Type B pancreatic cell (in vitro differentiated cells): ENCODE results near the gene PEX10. TPM values are rescaled to one million over a fixed set of nuclear protein-coding genes. Genes with fewer than 3 reads are reported as not detected.

Source experiments
- DNase-seq: peaks from one replicate; pipeline ENCODE4 v3.0.0; 2021; ENCODE audit warnings: mixed read lengths; ENCODE audit not compliant: unreplicated experiment; ENCODE audit errors: extremely low spot score
- H3K27ac Mint-ChIP-seq: 2 replicates; pipeline ENCODE4 v1.8.0; 2021; ENCODE audit warnings: mild to moderate bottlenecking, mixed read lengths
- H3K27me3 Mint-ChIP-seq: 2 replicates; pipeline ENCODE4 v1.8.0; 2021; ENCODE audit warnings: mixed read lengths
- H3K36me3 Mint-ChIP-seq: 2 replicates; pipeline ENCODE4 v1.8.0; 2021; ENCODE audit warnings: mixed read lengths
- H3K4me1 Mint-ChIP-seq: one replicate; pipeline ENCODE4 v1.8.0; 2021; ENCODE audit warnings: mixed read lengths; ENCODE audit not compliant: unreplicated experiment
- H3K4me3 Mint-ChIP-seq: 2 replicates; pipeline ENCODE4 v1.8.0; 2021; ENCODE audit warnings: mild to moderate bottlenecking, mixed read lengths
- H3K9me3 Mint-ChIP-seq: 2 replicates; pipeline ENCODE4 v1.8.0; 2021; ENCODE audit warnings: mixed read lengths
- total RNA-seq: library from RNA; stranded (reverse); gene quantifications from 2 replicates; pipeline ENCODE4 v1.2.1, GENCODE V29; 2021; ENCODE audit warnings: low replicate concordance
- TF ChIP-seq, protein P1 (sequence below): fragments of 200-600 bp; sonication (generic); conservative IDR thresholded peaks from 2 replicates; pipeline ENCODE4 v1.5.0; 2021; ENCODE audit warnings: antibody characterized with exemption, mild to moderate bottlenecking

Gene PEX10
- total RNA-seq, 1 donor from 2014 or later = 27.3 TPM

DNA sequence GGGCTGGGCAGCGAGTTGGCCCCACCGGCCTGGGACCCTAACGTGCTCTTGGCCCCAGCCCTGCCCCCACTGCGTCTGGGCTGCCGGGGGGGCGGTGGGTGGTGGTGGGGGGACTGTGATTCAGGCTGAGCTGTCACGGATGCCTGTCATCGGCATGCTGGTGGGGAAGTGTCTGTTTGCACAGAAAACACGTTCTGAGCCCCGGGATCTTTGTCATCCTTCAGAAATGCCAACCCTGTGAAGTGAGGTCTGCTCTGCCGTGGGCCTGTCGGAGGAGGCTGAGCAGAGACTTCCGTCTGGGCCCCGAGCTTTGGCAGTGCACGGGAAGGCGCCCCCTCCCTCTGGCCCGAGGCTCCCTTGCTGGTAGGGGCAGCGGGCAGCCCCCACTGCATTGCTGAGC lies 39.4 kb upstream of the PEX10 start:
- DNase-seq = no peak
- Mint-ChIP-seq H3K9me3 (no peaks in the 10 kb centered on the region), H3K27me3 (peaks cover 8% of the 10 kb centered on the region), H3K27ac (no peak overlapping the region), H3K4me3 (no peak overlapping the region), H3K4me1 (peaks cover 4% of the 10 kb centered on the region), H3K36me3 (no peaks in the 10 kb centered on the region)
- TF ChIP-seq, protein P1, sequence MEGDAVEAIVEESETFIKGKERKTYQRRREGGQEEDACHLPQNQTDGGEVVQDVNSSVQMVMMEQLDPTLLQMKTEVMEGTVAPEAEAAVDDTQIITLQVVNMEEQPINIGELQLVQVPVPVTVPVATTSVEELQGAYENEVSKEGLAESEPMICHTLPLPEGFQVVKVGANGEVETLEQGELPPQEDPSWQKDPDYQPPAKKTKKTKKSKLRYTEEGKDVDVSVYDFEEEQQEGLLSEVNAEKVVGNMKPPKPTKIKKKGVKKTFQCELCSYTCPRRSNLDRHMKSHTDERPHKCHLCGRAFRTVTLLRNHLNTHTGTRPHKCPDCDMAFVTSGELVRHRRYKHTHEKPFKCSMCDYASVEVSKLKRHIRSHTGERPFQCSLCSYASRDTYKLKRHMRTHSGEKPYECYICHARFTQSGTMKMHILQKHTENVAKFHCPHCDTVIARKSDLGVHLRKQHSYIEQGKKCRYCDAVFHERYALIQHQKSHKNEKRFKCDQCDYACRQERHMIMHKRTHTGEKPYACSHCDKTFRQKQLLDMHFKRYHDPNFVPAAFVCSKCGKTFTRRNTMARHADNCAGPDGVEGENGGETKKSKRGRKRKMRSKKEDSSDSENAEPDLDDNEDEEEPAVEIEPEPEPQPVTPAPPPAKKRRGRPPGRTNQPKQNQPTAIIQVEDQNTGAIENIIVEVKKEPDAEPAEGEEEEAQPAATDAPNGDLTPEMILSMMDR = no peak

GRCh38 chr1:2449636-2450454 lies 37.5 kb upstream of the PEX10 start:
- Mint-ChIP-seq H3K4me1 (peaks cover 4% of the 10 kb centered on the region), H3K36me3 (no peaks in the 10 kb centered on the region)

DNA sequence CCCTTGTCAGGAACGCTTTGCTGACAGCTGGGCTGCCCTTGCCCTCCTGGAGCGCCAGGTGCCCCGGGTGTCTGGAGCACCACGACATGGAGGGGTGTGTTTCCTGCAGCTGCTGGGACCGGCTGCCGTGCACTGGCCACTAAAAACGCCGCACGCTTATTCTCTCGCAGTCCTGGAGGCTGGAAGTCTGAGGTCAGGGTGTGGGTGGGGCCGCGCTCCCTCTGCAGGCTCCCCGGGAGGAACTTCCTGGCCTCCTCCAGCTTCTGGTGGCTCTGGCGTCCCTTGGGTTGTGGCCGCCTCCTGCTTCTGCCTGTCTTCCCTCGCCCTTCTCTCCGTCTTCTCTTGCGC lies 35.7 kb upstream of the PEX10 start:
- peaks cover 4% of the 10 kb centered on the region for H3K4me1 Mint-ChIP-seq
- peaks cover 21% of the 10 kb centered on the region for H3K27me3 Mint-ChIP-seq
- no peak for DNase-seq
- H3K36me3 Mint-ChIP-seq = no peaks in the 10 kb centered on the region
- no peaks in the 10 kb centered on the region for H3K9me3 Mint-ChIP-seq
- TF ChIP-seq, protein P1 = no peak
- H3K4me3 Mint-ChIP-seq = no peak overlapping the region
- H3K27ac Mint-ChIP-seq = no peak overlapping the region

More at GRCh38 chr1:2449636-2450454, 37.5 kb upstream of the PEX10 start:
- Mint-ChIP-seq H3K27ac (no peak overlapping the region), H3K9me3 (no peaks in the 10 kb centered on the region), H3K27me3 (peaks cover 16% of the 10 kb centered on the region), H3K4me3 (no peak overlapping the region)
- no peak for DNase-seq
- TF ChIP-seq, protein P1 = no peak

- TF ChIP-seq, protein P1 = no peak
- H3K36me3 Mint-ChIP-seq = no peaks in the 10 kb centered on the region
- no peak overlapping the region for H3K27ac Mint-ChIP-seq
- H3K27me3 Mint-ChIP-seq = peaks cover 27% of the 10 kb centered on the region
- H3K4me1 Mint-ChIP-seq = peaks cover 4% of the 10 kb centered on the region
- no peak overlapping the region for H3K4me3 Mint-ChIP-seq
- H3K9me3 Mint-ChIP-seq = no peaks in the 10 kb centered on the region
- no peak for DNase-seq
These were observed 35.1 kb upstream of the PEX10 start for GRCh38 chr1:2447276-2448097.

DNA sequence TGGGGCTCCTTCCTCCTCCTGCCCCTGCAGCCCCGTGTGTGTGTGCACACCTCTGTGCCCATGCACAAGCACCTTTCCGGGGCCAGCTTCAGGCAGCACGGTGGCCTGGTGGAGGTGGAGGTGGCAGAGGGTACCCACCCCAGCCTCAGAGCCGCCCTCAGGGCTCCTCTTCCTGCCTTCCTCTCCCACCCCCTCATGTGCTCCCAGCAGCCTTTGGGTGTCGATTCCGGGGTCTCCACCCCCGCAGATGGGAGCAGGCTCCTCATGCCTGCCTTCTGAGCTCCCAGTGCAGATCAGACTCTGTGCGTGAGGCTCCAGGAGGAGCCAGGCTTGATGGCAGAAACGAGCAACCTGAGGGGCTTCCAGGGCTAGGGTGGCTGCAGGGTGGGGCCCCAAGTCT lies 34.5 kb upstream of the PEX10 start:
- Mint-ChIP-seq H3K4me1 (peaks cover 4% of the 10 kb centered on the region), H3K27ac (no peak overlapping the region), H3K4me3 (no peak overlapping the region), H3K36me3 (no peaks in the 10 kb centered on the region), H3K27me3 (peaks cover 33% of the 10 kb centered on the region), H3K9me3 (no peaks in the 10 kb centered on the region)
- DNase-seq = no peak
- TF ChIP-seq, protein P1 = no peak
